ENCODE data around the gene MPP3.
"Not testable (repeated sequence)": the region's sequence is repeated elsewhere in the genome, so short reads cannot be mapped to it uniquely, and the experiment has no call there.

MPP3 gene

GRCh38 chr17:43842975-43843325, 10.0 kb upstream of the MPP3 start:
- no peak overlapping the region for H3K4me3 ChIP-seq (ENCODE audit: low read depth, low read length)
- no peak overlapping the region for H3K27ac ChIP-seq
- no peaks in the 10 kb centered on the region for H3K27me3 ChIP-seq (replicated peaks)
- TF ChIP-seq, protein P1, sequence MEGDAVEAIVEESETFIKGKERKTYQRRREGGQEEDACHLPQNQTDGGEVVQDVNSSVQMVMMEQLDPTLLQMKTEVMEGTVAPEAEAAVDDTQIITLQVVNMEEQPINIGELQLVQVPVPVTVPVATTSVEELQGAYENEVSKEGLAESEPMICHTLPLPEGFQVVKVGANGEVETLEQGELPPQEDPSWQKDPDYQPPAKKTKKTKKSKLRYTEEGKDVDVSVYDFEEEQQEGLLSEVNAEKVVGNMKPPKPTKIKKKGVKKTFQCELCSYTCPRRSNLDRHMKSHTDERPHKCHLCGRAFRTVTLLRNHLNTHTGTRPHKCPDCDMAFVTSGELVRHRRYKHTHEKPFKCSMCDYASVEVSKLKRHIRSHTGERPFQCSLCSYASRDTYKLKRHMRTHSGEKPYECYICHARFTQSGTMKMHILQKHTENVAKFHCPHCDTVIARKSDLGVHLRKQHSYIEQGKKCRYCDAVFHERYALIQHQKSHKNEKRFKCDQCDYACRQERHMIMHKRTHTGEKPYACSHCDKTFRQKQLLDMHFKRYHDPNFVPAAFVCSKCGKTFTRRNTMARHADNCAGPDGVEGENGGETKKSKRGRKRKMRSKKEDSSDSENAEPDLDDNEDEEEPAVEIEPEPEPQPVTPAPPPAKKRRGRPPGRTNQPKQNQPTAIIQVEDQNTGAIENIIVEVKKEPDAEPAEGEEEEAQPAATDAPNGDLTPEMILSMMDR (IDR thresholded peaks at IDR 0.05; ENCODE audit: low read depth, low read length, missing control alignments) = no peak
- in situ Hi-C loops (cut with HindIII; ENCODE audit: low pct_ligation_motif_present, low sequenced_read_pairs) = no loop called here
- H3K36me3 ChIP-seq (replicated peaks) = no peaks in the 10 kb centered on the region
- DNase-seq = no peak

- H3K27me3 ChIP-seq (replicated peaks); in situ Hi-C loops (cut with HindIII; ENCODE audit: low pct_ligation_motif_present, low sequenced_read_pairs); H3K27ac ChIP-seq; H3K4me3 ChIP-seq (ENCODE audit: low read depth, low read length); DNase-seq; H3K36me3 ChIP-seq (replicated peaks): not testable (repeated sequence)
Measured at GRCh38 chr17:43842091-43842974, 9.4 kb upstream of the MPP3 start.

DNA sequence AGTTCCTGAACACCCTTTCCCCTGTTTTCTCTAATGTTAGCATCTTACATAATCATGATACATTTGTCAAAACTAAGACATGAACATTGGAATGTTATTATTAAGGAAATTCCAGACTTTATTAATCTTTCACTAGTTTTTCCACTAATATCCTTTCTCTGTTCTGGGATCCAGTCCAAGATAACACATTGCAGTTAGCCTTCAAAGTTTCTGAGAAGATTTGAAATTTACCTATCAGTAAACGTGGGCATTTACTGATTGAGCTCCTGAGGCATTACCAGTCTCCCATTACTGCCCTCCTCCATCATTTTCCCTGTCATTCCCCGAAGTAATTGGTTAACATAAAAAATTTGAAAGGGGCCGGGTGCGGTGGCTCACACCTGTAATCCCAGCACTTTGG, 8.3 kb upstream of the MPP3 start:
- in situ Hi-C loops (cut with HindIII; ENCODE audit: low pct_ligation_motif_present, low sequenced_read_pairs) = no loop called here
- H3K36me3 ChIP-seq (replicated peaks) = no peaks in the 10 kb centered on the region
- TF ChIP-seq, protein P1 (IDR thresholded peaks at IDR 0.05; ENCODE audit: low read depth, low read length, missing control alignments) = no peak
- no peaks in the 10 kb centered on the region for H3K27me3 ChIP-seq (replicated peaks)
- no peak overlapping the region for H3K27ac ChIP-seq
- H3K4me3 ChIP-seq (ENCODE audit: low read depth, low read length) = no peak overlapping the region
- DNase-seq = no peak

GRCh38 chr17:43840814-43841213, 7.9 kb upstream of the MPP3 start:
- in situ Hi-C loops (cut with HindIII; ENCODE audit: low pct_ligation_motif_present, low sequenced_read_pairs) = no loop called here
- no peaks in the 10 kb centered on the region for H3K36me3 ChIP-seq (replicated peaks)
- H3K27me3 ChIP-seq (replicated peaks) = no peaks in the 10 kb centered on the region
- TF ChIP-seq, protein P1 (IDR thresholded peaks at IDR 0.05; ENCODE audit: low read depth, low read length, missing control alignments) = peak; percentile 61
- H3K27ac ChIP-seq = no peak overlapping the region
- peak; percentile 50 for DNase-seq
- no peak overlapping the region for H3K4me3 ChIP-seq (ENCODE audit: low read depth, low read length)

- Histone ChIP-seq H3K36me3 (replicated peaks) (no peaks in the 10 kb centered on the region), H3K27me3 (replicated peaks) (no peaks in the 10 kb centered on the region), H3K4me3 (ENCODE audit: low read depth, low read length) (no peak overlapping the region), H3K27ac (no peak overlapping the region)
- no peak for DNase-seq
- in situ Hi-C loops (cut with HindIII; ENCODE audit: low pct_ligation_motif_present, low sequenced_read_pairs) = no loop called here
- TF ChIP-seq, protein P1 (IDR thresholded peaks at IDR 0.05; ENCODE audit: low read depth, low read length, missing control alignments) = no peak
Measured at GRCh38 chr17:43839670-43840108, 6.7 kb upstream of the MPP3 start.

DNA sequence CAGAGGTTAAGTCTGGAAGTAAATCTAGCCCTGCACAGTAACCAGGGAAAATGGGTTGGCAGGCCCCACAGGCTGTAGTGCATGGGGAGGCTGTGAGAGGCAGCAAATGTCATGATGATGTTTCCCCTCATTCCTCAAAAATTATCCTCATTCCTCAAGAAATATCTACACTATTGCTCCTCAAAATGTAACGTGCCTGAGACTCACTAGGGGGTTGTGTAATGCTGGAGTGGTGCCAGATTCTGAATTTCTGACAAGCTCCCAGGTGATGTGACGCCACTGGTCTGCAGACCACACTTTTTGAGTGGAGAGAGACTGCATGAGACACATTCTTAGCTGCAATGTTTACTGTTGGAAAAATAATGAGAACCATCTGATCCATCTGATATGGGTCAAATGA, 1.2 kb upstream of the MPP3 start:
- H3K4me3 ChIP-seq (ENCODE audit: low read depth, low read length) = no peak overlapping the region
- TF ChIP-seq, protein P1 (IDR thresholded peaks at IDR 0.05; ENCODE audit: low read depth, low read length, missing control alignments) = no peak
- H3K27ac ChIP-seq = no peak overlapping the region
- in situ Hi-C loops (cut with HindIII; ENCODE audit: low pct_ligation_motif_present, low sequenced_read_pairs) = no loop called here
- peak; percentile 15 for DNase-seq
- H3K27me3 ChIP-seq (replicated peaks) = no peaks in the 10 kb centered on the region
- peaks cover 20% of the 10 kb centered on the region for H3K36me3 ChIP-seq (replicated peaks)
